ENCODE measurements around the gene TCTN1.

DNA sequence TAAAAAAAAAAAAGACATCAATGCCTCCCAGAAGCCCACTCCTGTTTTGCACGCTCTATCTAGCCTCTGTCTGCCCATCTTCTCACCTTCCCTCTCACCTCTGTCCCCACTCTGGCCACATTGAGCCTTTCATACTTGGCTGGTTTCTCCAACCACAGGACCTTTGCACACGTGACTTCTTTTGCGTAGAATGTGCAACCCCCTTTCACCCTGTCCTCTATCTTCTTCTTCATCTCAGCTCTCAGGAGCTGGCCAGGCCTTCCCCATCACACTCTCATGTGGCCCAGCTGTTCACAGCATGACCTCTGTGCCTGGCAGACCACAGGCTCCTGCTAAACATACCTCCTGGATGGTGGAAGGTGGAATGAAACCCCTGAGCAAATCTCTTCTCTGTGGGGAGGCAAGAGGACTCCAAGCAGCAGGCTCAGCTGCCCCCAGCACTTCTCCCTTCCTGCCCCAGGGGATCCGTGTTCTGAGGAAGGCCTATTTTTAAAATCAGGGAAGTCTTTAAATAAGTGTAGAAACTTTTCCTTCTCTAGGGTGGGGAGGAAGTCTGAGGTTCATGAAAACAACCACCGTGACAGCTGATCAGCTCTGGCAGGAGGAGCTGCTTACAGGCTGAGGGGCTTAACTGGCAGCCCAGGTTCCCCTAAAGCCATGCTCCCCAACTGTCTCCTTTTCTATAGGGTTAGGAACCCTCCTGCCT lies 63.4 kb downstream of the TCTN1 start:
- TF ChIP-seq, protein P1, sequence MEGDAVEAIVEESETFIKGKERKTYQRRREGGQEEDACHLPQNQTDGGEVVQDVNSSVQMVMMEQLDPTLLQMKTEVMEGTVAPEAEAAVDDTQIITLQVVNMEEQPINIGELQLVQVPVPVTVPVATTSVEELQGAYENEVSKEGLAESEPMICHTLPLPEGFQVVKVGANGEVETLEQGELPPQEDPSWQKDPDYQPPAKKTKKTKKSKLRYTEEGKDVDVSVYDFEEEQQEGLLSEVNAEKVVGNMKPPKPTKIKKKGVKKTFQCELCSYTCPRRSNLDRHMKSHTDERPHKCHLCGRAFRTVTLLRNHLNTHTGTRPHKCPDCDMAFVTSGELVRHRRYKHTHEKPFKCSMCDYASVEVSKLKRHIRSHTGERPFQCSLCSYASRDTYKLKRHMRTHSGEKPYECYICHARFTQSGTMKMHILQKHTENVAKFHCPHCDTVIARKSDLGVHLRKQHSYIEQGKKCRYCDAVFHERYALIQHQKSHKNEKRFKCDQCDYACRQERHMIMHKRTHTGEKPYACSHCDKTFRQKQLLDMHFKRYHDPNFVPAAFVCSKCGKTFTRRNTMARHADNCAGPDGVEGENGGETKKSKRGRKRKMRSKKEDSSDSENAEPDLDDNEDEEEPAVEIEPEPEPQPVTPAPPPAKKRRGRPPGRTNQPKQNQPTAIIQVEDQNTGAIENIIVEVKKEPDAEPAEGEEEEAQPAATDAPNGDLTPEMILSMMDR (IDR thresholded peaks at IDR 0.05): no peak
- no peak for TF ChIP-seq POLR2A (IDR thresholded peaks at IDR 0.05)

Data from right lobe of liver (tissue), 4 donors.